Measurements from ENCODE around the gene VARS2. TPM values are rescaled to one million over a fixed set of nuclear protein-coding genes. Genes with fewer than 3 reads are reported as not detected.
"Not testable (repeated sequence)": the region's sequence is repeated elsewhere in the genome, so short reads cannot be mapped to it uniquely, and the experiment has no call there.

Gene VARS2
- total RNA-seq, 4 donors from 2014 or later = 9.7 to 16.5 (median 12.8) TPM

- Histone ChIP-seq H3K27me3 (no peaks in the 10 kb centered on the region), H3K4me3 (peak within 1 kb of the TSS; percentile 64 to 92), H3K9me3 (no peaks in the 10 kb centered on the region), H3K36me3 (peaks cover 0 to 36% of the 10 kb centered on the region in 2 donors), H3K4me1 (peaks cover 2 to 24% (median 10%) of the 10 kb centered on the region in 3 donors), H3K27ac (peak within 1 kb of the TSS; percentile 32 to 77 (median 58))
- WGBS, 2 donors (ENCODE audit: low coverage in 1 of 2) = 0 to 2% methylated on average over 10 to 29 of the region's 49 CpGs
- peak; percentile 99 for ATAC-seq
- TF ChIP-seq POLR2AphosphoS5 (IDR thresholded peaks at IDR 0.05) (peak; percentile 60), POLR2A (IDR thresholded peaks at IDR 0.05) (no peak), CTCF (IDR thresholded peaks at IDR 0.05) (no peak)
Observed at GRCh38 chr6:30907758-30908591, 6.1 kb upstream of the VARS2 start, which contains the start of gene GTF2H4. GTF2H4 (plus strand) TSS chr6:30908207.

- no peaks in the 10 kb centered on the region for H3K27me3 ChIP-seq
- peaks cover 0 to 39% of the 10 kb centered on the region in 2 donors for H3K36me3 ChIP-seq
- ATAC-seq = no peak
- TF ChIP-seq POLR2A (IDR thresholded peaks at IDR 0.05) (no peak), CTCF (IDR thresholded peaks at IDR 0.05) (no peak), POLR2AphosphoS5 (IDR thresholded peaks at IDR 0.05) (no peak), EP300 (IDR thresholded peaks at IDR 0.05) (no peak)
- peak overlapping the region; percentile 64 to 92 for H3K4me3 ChIP-seq
- peaks cover 2 to 32% (median 13%) of the 10 kb centered on the region in 3 donors for H3K4me1 ChIP-seq
- 0 to 30% methylated on average over 1 to 2 of the region's 2 CpGs for WGBS, 2 donors (ENCODE audit: low coverage in 1 of 2)
- no peaks in the 10 kb centered on the region for H3K9me3 ChIP-seq
- peak overlapping the region in 2 of 4 donors; percentile 69 to 77 for H3K27ac ChIP-seq
Observed at GRCh38 chr6:30908700-30909099, 5.3 kb upstream of the VARS2 start.

- not testable (repeated sequence) for H3K27me3 ChIP-seq, H3K4me3 ChIP-seq, H3K9me3 ChIP-seq, H3K27ac ChIP-seq, ATAC-seq
- 73% methylated on average over 5 of the region's 12 CpGs; no CpG with 5 or more reads in 1 of the 2 donors for WGBS, 2 donors (ENCODE audit: low coverage in 1 of 2)
- peaks cover 5 to 47% (median 22%) of the 10 kb centered on the region in 3 donors for H3K4me1 ChIP-seq
- peaks cover 0 to 39% of the 10 kb centered on the region in 2 donors for H3K36me3 ChIP-seq
Observed at GRCh38 chr6:30910473-30910872, 3.6 kb upstream of the VARS2 start.

- TF ChIP-seq CTCF (IDR thresholded peaks at IDR 0.05) = no peak
- TF ChIP-seq POLR2AphosphoS5 (IDR thresholded peaks at IDR 0.05) = no peak
- TF ChIP-seq EP300 (IDR thresholded peaks at IDR 0.05) = no peak
- no peak for TF ChIP-seq POLR2A (IDR thresholded peaks at IDR 0.05)
- H3K27ac ChIP-seq = peak overlapping the region; percentile 48 to 93 (median 92)
- H3K9me3 ChIP-seq = no peaks in the 10 kb centered on the region
- 51 to 70% methylated on average over 3 to 7 of the region's 8 CpGs for WGBS, 2 donors (ENCODE audit: low coverage in 1 of 2)
- no peak for ATAC-seq
- no peaks in the 10 kb centered on the region for H3K27me3 ChIP-seq
- peaks cover 0 to 55% of the 10 kb centered on the region in 2 donors for H3K36me3 ChIP-seq
- H3K4me1 ChIP-seq = peaks cover 5 to 47% (median 27%) of the 10 kb centered on the region in 3 donors
- peak overlapping the region in 1 of 2 donors; percentile 68 for H3K4me3 ChIP-seq
Observed at GRCh38 chr6:30912746-30913520, 1.1 kb upstream of the VARS2 start.

- peak overlapping the region; percentile 40 to 68 for H3K4me3 ChIP-seq
- peak; percentile 72 for ATAC-seq
- H3K27me3 ChIP-seq = no peaks in the 10 kb centered on the region
- peaks cover 4 to 44% (median 25%) of the 10 kb centered on the region in 3 donors for H3K4me1 ChIP-seq
- 1 to 3% methylated on average over 6 to 11 of the region's 31 CpGs for WGBS, 2 donors (ENCODE audit: low coverage in 1 of 2)
- H3K27ac ChIP-seq = peak overlapping the region; percentile 48 to 93 (median 92)
- H3K9me3 ChIP-seq = no peaks in the 10 kb centered on the region
- H3K36me3 ChIP-seq = peaks cover 0 to 62% of the 10 kb centered on the region in 2 donors
- TF ChIP-seq POLR2A (IDR thresholded peaks at IDR 0.05) = no peak
- TF ChIP-seq EP300 (IDR thresholded peaks at IDR 0.05) = no peak
Observed at GRCh38 chr6:30913721-30914075, 340 bp upstream of the VARS2 start.

All from gastroesophageal sphincter (tissue), 4 donors.